ENCODE data around the gene AGBL3.

The AGBL3 gene

GRCh38 chr7:134954197-134955082, 31.9 kb upstream of the AGBL3 start:
- Histone ChIP-seq H3K4me2 (ENCODE audit: low read length) (no peak overlapping the region), H3K27ac (ENCODE audit: low read depth, low read length) (no peak overlapping the region), H3K9me2 (replicated peaks; ENCODE audit: control insufficient read depth, low read length) (no peaks in the 10 kb centered on the region), H3K36me3 (ENCODE audit: control insufficient read depth, low read length) (no peaks in the 10 kb centered on the region), H3K4me3 (ENCODE audit: low read length) (no peak overlapping the region), H3K79me2 (ENCODE audit: control insufficient read depth, low read length) (no peaks in the 10 kb centered on the region), H4K20me1 (ENCODE audit: control insufficient read depth, insufficient read depth, low read depth, low read length) (no peaks in the 10 kb centered on the region), H3K9me3 (ENCODE audit: control insufficient read depth, insufficient read depth, low read length) (no peaks in the 10 kb centered on the region), H3F3A (ENCODE audit: control insufficient read depth, insufficient read depth) (no peaks in the 10 kb centered on the region), H3K27me3 (ENCODE audit: control insufficient read depth, low read length) (peaks cover 11% of the 10 kb centered on the region), H3K4me1 (ENCODE audit: control insufficient read depth, low read length) (no peaks in the 10 kb centered on the region)
- TF ChIP-seq, protein P1, sequence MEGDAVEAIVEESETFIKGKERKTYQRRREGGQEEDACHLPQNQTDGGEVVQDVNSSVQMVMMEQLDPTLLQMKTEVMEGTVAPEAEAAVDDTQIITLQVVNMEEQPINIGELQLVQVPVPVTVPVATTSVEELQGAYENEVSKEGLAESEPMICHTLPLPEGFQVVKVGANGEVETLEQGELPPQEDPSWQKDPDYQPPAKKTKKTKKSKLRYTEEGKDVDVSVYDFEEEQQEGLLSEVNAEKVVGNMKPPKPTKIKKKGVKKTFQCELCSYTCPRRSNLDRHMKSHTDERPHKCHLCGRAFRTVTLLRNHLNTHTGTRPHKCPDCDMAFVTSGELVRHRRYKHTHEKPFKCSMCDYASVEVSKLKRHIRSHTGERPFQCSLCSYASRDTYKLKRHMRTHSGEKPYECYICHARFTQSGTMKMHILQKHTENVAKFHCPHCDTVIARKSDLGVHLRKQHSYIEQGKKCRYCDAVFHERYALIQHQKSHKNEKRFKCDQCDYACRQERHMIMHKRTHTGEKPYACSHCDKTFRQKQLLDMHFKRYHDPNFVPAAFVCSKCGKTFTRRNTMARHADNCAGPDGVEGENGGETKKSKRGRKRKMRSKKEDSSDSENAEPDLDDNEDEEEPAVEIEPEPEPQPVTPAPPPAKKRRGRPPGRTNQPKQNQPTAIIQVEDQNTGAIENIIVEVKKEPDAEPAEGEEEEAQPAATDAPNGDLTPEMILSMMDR (IDR thresholded peaks at IDR 0.05; ENCODE audit: low read depth, low read length, poor library complexity, severe bottlenecking), result peak; percentile 76
- no peak for TF ChIP-seq EZH2phosphoT487 (IDR thresholded peaks at IDR 0.05; ENCODE audit: borderline replicate concordance, low read length)

- H3K4me1 ChIP-seq (ENCODE audit: control insufficient read depth, low read length), result no peaks in the 10 kb centered on the region
- H3K36me3 ChIP-seq (ENCODE audit: control insufficient read depth, low read length), result no peaks in the 10 kb centered on the region
- no peak overlapping the region for H3K4me3 ChIP-seq (ENCODE audit: low read length)
- no peaks in the 10 kb centered on the region for H3K79me2 ChIP-seq (ENCODE audit: control insufficient read depth, low read length)
- no peaks in the 10 kb centered on the region for H4K20me1 ChIP-seq (ENCODE audit: control insufficient read depth, insufficient read depth, low read depth, low read length)
- H3K27me3 ChIP-seq (ENCODE audit: control insufficient read depth, low read length), result peaks cover 16% of the 10 kb centered on the region
- H3K4me2 ChIP-seq (ENCODE audit: low read length), result no peak overlapping the region
- no peak overlapping the region for H3K27ac ChIP-seq (ENCODE audit: low read depth, low read length)
- H3F3A ChIP-seq (ENCODE audit: control insufficient read depth, insufficient read depth), result no peaks in the 10 kb centered on the region
- TF ChIP-seq EZH2phosphoT487 (IDR thresholded peaks at IDR 0.05; ENCODE audit: borderline replicate concordance, low read length), result no peak
- TF ChIP-seq, protein P1 (IDR thresholded peaks at IDR 0.05; ENCODE audit: low read depth, low read length, poor library complexity, severe bottlenecking), result no peak
- H3K9me3 ChIP-seq (ENCODE audit: control insufficient read depth, insufficient read depth, low read length), result no peaks in the 10 kb centered on the region
- no peaks in the 10 kb centered on the region for H3K9me2 ChIP-seq (replicated peaks; ENCODE audit: control insufficient read depth, low read length)
Measured at GRCh38 chr7:134957005-134957404, 29.3 kb upstream of the AGBL3 start.

GRCh38 chr7:134959810-134960209, 26.5 kb upstream of the AGBL3 start:
- no peaks in the 10 kb centered on the region for H3K36me3 ChIP-seq (ENCODE audit: control insufficient read depth, low read length)
- no peaks in the 10 kb centered on the region for H3K4me1 ChIP-seq (ENCODE audit: control insufficient read depth, low read length)
- no peak overlapping the region for H3K27ac ChIP-seq (ENCODE audit: low read depth, low read length)

More at GRCh38 chr7:134959810-134960209, 26.5 kb upstream of the AGBL3 start:
- H3K27me3 ChIP-seq (ENCODE audit: control insufficient read depth, low read length), result peaks cover 28% of the 10 kb centered on the region
- H4K20me1 ChIP-seq (ENCODE audit: control insufficient read depth, insufficient read depth, low read depth, low read length), result no peaks in the 10 kb centered on the region
- no peaks in the 10 kb centered on the region for H3K9me3 ChIP-seq (ENCODE audit: control insufficient read depth, insufficient read depth, low read length)
- TF ChIP-seq EZH2phosphoT487 (IDR thresholded peaks at IDR 0.05; ENCODE audit: borderline replicate concordance, low read length), result no peak
- TF ChIP-seq, protein P1 (IDR thresholded peaks at IDR 0.05; ENCODE audit: low read depth, low read length, poor library complexity, severe bottlenecking), result no peak
- H3K4me2 ChIP-seq (ENCODE audit: low read length), result no peak overlapping the region
- H3K4me3 ChIP-seq (ENCODE audit: low read length), result no peak overlapping the region
- no peaks in the 10 kb centered on the region for H3K9me2 ChIP-seq (replicated peaks; ENCODE audit: control insufficient read depth, low read length)
- no peaks in the 10 kb centered on the region for H3F3A ChIP-seq (ENCODE audit: control insufficient read depth, insufficient read depth)
- no peaks in the 10 kb centered on the region for H3K79me2 ChIP-seq (ENCODE audit: control insufficient read depth, low read length)

Measured in DOHH2 (cell line).